Globus pallidus (tissue), 1 donor: Measurements from ENCODE around the gene KCNMA1.

Source experiments
- DNase-seq: peaks from one replicate; pipeline ENCODE4 v3.0.0-alpha.2; 2015; ENCODE audit warnings: low spot score

Gene KCNMA1

GRCh38 chr10:77079592-77080300 lies 557.9 kb downstream of the KCNMA1 start:
- no peak for DNase-seq

- no peak for DNase-seq
Observed at GRCh38 chr10:77077316-77077945, 560.2 kb downstream of the KCNMA1 start.

GRCh38 chr10:77075926-77076325 lies 561.7 kb downstream of the KCNMA1 start:
- no peak for DNase-seq

DNA sequence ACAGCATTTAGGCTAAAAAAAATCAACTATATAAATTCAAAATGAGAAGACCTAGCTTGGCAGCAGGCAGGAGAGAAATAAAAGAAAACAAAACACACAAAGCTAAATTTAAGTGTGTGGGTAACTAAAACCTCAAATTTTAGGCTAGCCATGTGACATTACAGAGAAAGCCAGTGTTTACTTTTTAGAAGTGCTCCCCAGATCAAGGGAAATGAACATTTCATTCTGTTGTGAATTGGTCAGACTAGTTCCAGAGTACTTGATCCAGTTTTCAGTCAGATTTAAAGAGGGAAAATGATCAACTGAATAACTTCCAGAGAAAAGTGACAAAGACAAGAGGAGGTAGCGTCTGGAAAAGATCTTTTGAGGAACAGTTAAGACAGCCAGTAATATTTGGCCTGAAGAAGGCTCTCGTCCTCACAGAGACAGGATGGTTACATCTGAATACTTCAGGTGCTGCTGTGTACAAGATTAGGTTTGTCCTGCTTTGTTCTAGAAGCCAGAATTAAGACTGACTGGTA lies 563.4 kb downstream of the KCNMA1 start:
- no peak for DNase-seq

DNA sequence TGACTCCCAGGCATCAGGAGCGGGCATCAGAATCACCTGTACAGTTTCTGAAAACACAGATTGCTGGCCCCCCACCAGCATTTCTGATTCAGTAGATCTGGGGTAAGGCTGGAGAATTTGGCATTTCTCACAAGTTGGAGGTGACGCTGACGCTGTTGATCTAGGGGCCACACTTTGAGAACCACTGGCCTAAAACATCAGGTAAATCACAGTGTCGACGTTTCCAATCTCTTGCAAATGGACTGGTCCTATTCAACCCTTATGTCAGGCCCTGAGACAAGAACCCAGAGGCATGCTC lies 564.0 kb downstream of the KCNMA1 start:
- no peak for DNase-seq

- DNase-seq = no peak
Observed at GRCh38 chr10:77072836-77073662, 564.6 kb downstream of the KCNMA1 start.

GRCh38 chr10:77072361-77072835 lies 565.2 kb downstream of the KCNMA1 start:
- DNase-seq = no peak

GRCh38 chr10:77071956-77072355 lies 565.7 kb downstream of the KCNMA1 start:
- no peak for DNase-seq

DNA sequence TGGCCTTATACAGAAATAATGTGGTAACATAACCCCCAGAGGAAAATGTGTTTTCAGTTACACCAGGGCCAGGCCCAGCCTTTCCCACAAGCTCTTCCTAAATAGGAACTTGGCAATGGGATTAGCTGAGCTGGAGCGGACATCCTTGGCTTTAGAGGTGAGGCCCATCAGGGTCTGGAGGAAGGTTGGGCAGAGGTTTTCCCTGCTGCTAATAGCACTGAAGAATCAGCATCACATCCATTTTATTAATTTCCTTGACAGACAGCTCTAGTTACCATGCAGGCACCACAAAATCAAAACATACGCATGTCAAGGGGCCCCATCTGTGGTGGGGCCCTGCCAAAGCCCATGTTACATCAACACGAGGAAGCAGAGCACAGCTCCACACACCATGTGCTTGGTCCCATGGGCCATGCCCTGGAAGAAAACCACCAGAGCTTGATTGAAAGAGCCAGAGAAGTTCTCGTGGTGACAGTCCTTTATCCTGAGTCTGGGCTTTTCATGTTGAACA lies 566.6 kb downstream of the KCNMA1 start:
- DNase-seq = no peak

DNA sequence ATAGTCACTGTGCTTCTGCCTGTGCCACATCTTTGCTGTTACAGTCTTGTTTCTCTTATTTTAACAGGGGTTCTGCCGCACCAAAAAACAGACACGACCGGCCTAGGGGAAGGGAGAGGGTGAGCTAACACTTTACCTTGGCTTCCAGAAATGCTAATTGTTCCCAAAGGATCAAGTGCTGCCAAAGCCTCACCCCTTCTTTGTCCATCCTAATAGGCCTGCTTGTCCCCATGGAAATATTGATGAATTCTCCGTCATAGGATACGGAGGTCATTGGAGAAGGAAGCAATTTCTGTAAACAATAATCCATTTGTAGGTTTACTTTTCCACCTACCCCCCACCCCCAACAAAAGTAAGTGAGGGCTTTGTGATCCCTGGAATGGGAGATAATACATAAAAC lies 567.3 kb downstream of the KCNMA1 start:
- DNase-seq = no peak

DNA sequence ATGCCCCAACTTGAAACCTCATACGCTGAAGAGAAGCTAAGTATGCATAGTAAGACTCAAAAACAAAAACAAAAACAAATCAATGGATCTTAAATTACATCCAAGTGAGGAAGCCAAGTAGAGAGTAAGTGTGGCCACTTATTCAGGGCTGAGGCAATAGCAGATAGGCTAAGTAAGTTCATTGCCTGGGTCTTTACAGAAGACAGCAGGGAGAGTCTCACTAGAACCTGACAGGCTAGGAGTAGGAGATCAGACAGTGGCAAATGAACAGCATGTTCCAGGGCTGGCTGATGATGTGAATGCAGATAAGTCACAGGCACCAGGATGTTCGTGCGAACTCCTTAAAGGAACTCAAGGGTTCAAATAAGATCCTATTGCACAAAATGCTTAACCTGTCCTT lies 568.6 kb downstream of the KCNMA1 start:
- DNase-seq = no peak

DNA sequence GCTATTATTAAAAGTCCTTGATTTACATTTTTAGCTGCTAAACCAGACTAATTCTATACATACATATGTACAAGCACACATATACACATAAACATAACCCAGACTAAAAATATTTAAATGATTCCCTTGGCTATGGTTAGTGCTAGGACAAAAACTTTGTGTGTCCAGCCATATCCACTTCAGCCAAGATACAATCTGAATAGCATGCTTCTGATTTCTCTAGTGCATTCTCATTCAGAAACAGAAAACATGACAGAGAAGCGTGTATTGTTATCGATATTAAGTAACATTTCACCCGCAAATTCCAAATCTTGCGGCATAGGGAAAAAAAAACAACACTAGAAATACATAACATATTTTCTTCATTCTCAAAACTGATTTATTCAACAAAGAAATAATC lies 569.3 kb downstream of the KCNMA1 start:
- no peak for DNase-seq

GRCh38 chr10:77062381-77062780 lies 575.2 kb downstream of the KCNMA1 start:
- no peak for DNase-seq

GRCh38 chr10:77060913-77061312 lies 576.7 kb downstream of the KCNMA1 start:
- no peak for DNase-seq

- DNase-seq = no peak
Observed at GRCh38 chr10:77056650-77057049, 581.0 kb downstream of the KCNMA1 start.

GRCh38 chr10:77052593-77052992 lies 585.0 kb downstream of the KCNMA1 start:
- DNase-seq = no peak

DNA sequence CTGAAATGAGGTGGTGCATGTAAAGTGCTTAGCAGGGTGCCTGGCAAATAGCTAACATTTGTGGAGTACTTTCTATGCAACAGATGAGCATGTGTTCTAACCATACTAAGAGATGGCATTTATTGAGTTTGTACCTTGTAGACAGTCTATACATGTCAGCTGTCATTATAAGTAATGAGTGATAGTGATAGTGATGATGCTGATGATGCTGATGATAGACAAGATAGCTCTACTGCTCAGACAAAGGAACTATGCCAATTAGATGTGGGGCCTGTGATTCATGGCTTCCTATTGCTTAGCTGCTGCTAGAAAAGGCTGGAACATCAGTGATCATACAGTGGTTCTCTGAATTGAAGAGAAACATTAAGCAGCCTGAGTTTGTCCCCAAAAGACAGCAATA lies 585.8 kb downstream of the KCNMA1 start:
- no peak for DNase-seq

- no peak for DNase-seq
Observed at GRCh38 chr10:77049896-77050295, 587.7 kb downstream of the KCNMA1 start.

GRCh38 chr10:77049146-77049545 lies 588.5 kb downstream of the KCNMA1 start:
- no peak for DNase-seq

GRCh38 chr10:77045085-77045484 lies 592.5 kb downstream of the KCNMA1 start:
- no peak for DNase-seq

- DNase-seq = no peak
Observed at GRCh38 chr10:77043420-77043763, 594.2 kb downstream of the KCNMA1 start.

DNA sequence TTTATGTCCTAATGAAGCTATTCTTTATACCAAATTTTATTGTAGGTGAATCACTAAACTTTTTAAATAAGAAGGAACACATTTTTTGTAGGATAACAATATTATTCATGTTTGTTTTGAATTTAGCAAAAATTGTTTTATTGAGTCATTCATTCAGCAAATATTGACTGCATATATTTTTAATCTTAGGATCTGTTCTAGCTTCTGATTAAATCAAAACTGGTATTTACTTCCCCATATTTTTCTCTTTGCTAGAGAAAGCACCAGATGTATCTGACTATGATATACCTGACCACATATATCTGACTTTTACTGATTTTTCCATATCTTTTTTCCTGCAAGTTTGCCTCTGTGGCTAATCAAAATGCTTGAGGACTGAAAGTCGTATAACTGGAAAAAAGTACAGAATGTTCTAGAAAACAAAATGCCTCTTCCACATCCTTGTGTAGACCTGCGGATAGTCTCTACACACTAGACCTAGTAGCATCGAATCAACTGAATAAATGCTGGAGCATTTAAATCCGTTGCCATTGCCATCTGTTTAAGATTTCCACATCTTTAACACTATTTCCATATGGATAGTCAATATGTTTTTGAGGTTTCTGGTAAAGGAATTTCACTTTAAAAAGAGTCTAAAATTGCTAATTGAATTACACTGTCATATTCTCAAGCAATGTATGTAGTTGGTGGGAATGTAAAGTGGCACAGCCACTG lies 594.7 kb downstream of the KCNMA1 start:
- no peak for DNase-seq
